Measurements from ENCODE around the gene SUN1. TPM values are rescaled to one million over a fixed set of nuclear protein-coding genes. Genes with fewer than 3 reads are reported as not detected.
A peak's percentile ranks its signal among the peaks of the same experiment; 100 is the strongest.

SUN1 gene
- total and polyA plus RNA-seq, 9 of the 15 experiments (the other 6 are each of a cell fraction or from before 2014, with no cell fraction given) = 36.8 to 132 (median 62.3) TPM

GRCh38 chr7:855686-856369, 23.6 kb downstream of the SUN1 start:
- in situ Hi-C loops (cut with MboI) = no loop called here
- DNase-seq (ENCODE audit: extremely low read depth in 1 of 4, low spot score in 3 of 4) (no peak), FAIRE-seq (no peak), ATAC-seq (no peak)
- intact Hi-C loops (cut with micrococcal nuclease) = no loop called here
- Histone ChIP-seq H3K9me3 (replicated peaks; ENCODE audit: control insufficient read depth, insufficient read depth, low read depth, low read length) (no peaks in the 10 kb centered on the region), H3K9ac (ENCODE audit: insufficient read depth in 1 of 2, low read depth in 2 of 2, low read length in 2 of 2) (no peak overlapping the region), H3K9me1 (ENCODE audit: control insufficient read depth, insufficient read depth, low read length) (peaks cover 4% of the 10 kb centered on the region), H2AFZ (ENCODE audit: low read depth, low read length) (no peak overlapping the region), H3K4me2 (ENCODE audit: insufficient read depth, low read length) (no peak overlapping the region), H3K36me3 (ENCODE audit: control insufficient read depth, insufficient read depth, low read length) (peaks cover 94% of the 10 kb centered on the region), H3K27ac (ENCODE audit: extremely low read depth, low read depth, low read length) (no peak overlapping the region), H3K79me2 (ENCODE audit: control insufficient read depth, insufficient read depth, low read length) (no peaks in the 10 kb centered on the region), H3K27me3 (ENCODE audit: control insufficient read depth in 2 of 2, insufficient read depth in 2 of 2, low read length in 2 of 2) (no peaks in the 10 kb centered on the region), H3K4me1 (replicated peaks in 1 of 2; ENCODE audit: control insufficient read depth in 2 of 2, insufficient read depth in 2 of 2, low read length in 2 of 2) (peaks cover 14 to 29% of the 10 kb centered on the region in 2 experiments; a peak in 4 of 5 replicates), H3K4me3 (no peak overlapping the region), H4K20me1 (replicated peaks; ENCODE audit: control insufficient read depth, insufficient read depth, low read length) (0 out of 2 replicates have a peak, but pooled peaks cover 5% of the 10 kb centered on the region)
- POLR2A ChIA-PET = no interaction called here
- TF ChIP-seq POLR2G (IDR thresholded peaks at IDR 0.05; ENCODE audit: low read depth, low read length) = 0 out of 2 replicates have a peak, but pooled peaks have one; percentile 16
- no peak for TF ChIP-seq ZNF766 (CRISPR knock-in tag; conservative IDR thresholded peaks at IDR 0.05)
- TF ChIP-seq MCM7 (IDR thresholded peaks at IDR 0.05) = no peak
- WGBS (ENCODE audit: insufficient coverage, low coverage, missing lambda C conversion rate) = 94% methylated on average over 19 of the region's 29 CpGs
- BruUV-seq (replicated peaks) = no TSS peak
- CTCF ChIA-PET (ENCODE audit: low intra/inter-chr PET ratio) = interaction anchor here (0.6 kb wide), 1 partner anchor 95 kb away, joined by 3 read pairs; no protein-coding TSS in a partner anchor

GRCh38 chr7:856444-857095, 24.3 kb downstream of the SUN1 start:
- no peak overlapping the region for H2AFZ ChIP-seq (ENCODE audit: low read depth, low read length)
- DNase-seq (ENCODE audit: extremely low read depth in 1 of 4, low spot score in 3 of 4) (no peak), FAIRE-seq (no peak), ATAC-seq (no peak)
- peaks cover 94% of the 10 kb centered on the region for H3K36me3 ChIP-seq (ENCODE audit: control insufficient read depth, insufficient read depth, low read length)
- no peak overlapping the region for H3K27ac ChIP-seq (ENCODE audit: extremely low read depth, low read depth, low read length)
- ChIA-PET POLR2A (interaction anchor here (1.4 kb wide), 1 partner anchor 19 kb away, joined by 4 read pairs; no protein-coding TSS in a partner anchor), CTCF (ENCODE audit: low intra/inter-chr PET ratio) (interaction anchor here (0.6 kb wide), 1 partner anchor 94 kb away, joined by 3 read pairs; no protein-coding TSS in a partner anchor)
- H3K4me2 ChIP-seq (ENCODE audit: insufficient read depth, low read length) = no peak overlapping the region
- H4K20me1 ChIP-seq (replicated peaks; ENCODE audit: control insufficient read depth, insufficient read depth, low read length) = 0 out of 2 replicates have a peak, but pooled peaks cover 5% of the 10 kb centered on the region
- no peak overlapping the region for H3K4me3 ChIP-seq
- H3K9ac ChIP-seq (ENCODE audit: insufficient read depth in 1 of 2, low read depth in 2 of 2, low read length in 2 of 2) = no peak overlapping the region; a peak in 1 of 4 replicates
- peaks cover 4% of the 10 kb centered on the region for H3K9me1 ChIP-seq (ENCODE audit: control insufficient read depth, insufficient read depth, low read length)
- BruUV-seq (replicated peaks) = no TSS peak
- H3K9me3 ChIP-seq (replicated peaks; ENCODE audit: control insufficient read depth, insufficient read depth, low read depth, low read length) = no peaks in the 10 kb centered on the region
- in situ Hi-C loops (cut with MboI) (no loop called here), intact Hi-C loops (cut with micrococcal nuclease) (no loop called here)
- WGBS (ENCODE audit: insufficient coverage, low coverage, missing lambda C conversion rate) = 97% methylated on average over 28 of the region's 30 CpGs
- no peaks in the 10 kb centered on the region for H3K79me2 ChIP-seq (ENCODE audit: control insufficient read depth, insufficient read depth, low read length)
- peak; percentile 42; the same call in 1 of the 2 replicates for TF ChIP-seq POLR2G (IDR thresholded peaks at IDR 0.05; ENCODE audit: low read depth, low read length)
- TF ChIP-seq ARID3A (IDR thresholded peaks at IDR 0.05; ENCODE audit: borderline replicate concordance, low read depth, low read length) = no peak
- no peak for TF ChIP-seq ZNF707 (CRISPR knock-in tag; conservative IDR thresholded peaks at IDR 0.05)
- H3K27me3 ChIP-seq (ENCODE audit: control insufficient read depth in 2 of 2, insufficient read depth in 2 of 2, low read length in 2 of 2) = no peaks in the 10 kb centered on the region
- H3K4me1 ChIP-seq (replicated peaks in 1 of 2; ENCODE audit: control insufficient read depth in 2 of 2, insufficient read depth in 2 of 2, low read length in 2 of 2) = peaks cover 14 to 29% of the 10 kb centered on the region in 2 experiments; a peak in 4 of 5 replicates
